Spleen (tissue), 11 donors: ENCODE results near the gene C4orf17. TPM values are rescaled to one million over a fixed set of nuclear protein-coding genes. Genes with fewer than 3 reads are reported as not detected.
"Not testable (repeated sequence)": the region's sequence is repeated elsewhere in the genome, so short reads cannot be mapped to it uniquely, and the experiment has no call there.

Experiments
- DNase-seq: peaks from one replicate; pipeline ENCODE4 v3.0.0-alpha.2; 2020
- H3K27ac ChIP-seq, 8 donors: fragments of 200-600 bp; sonication (generic) in 7 of 8; 1 replicate in 4 of 8; 2 replicates in 4 of 8; pipeline versions ENCODE4 v1.5.0 to v1.8.0; 2016 to 2021; ENCODE audit warnings: inconsistent platforms in 4 of 8, mild to moderate bottlenecking in 4 of 8, moderate library complexity in 1 of 8
- H3K27me3 ChIP-seq, 7 donors: fragments of 200-600 bp; sonication (generic) in 6 of 7; replicated peaks in 1 of 7; 1 replicate in 4 of 7; 2 replicates in 3 of 7; pipeline versions ENCODE4 v1.5.0 to v1.8.0; 2016 to 2021; ENCODE audit warnings: inconsistent platforms in 3 of 7, mild to moderate bottlenecking in 1 of 7
- H3K36me3 ChIP-seq, 6 donors: fragments of 200-600 bp; sonication (generic) in 5 of 6; 1 replicate in 4 of 6; 2 replicates in 2 of 6; pipeline versions ENCODE4 v1.5.0 to v1.8.0; 2016 to 2021; ENCODE audit warnings: inconsistent platforms in 2 of 6
- H3K4me1 ChIP-seq, 6 donors: fragments of 200-600 bp; sonication (generic) in 5 of 6; 1 replicate in 3 of 6; 2 replicates in 3 of 6; pipeline versions ENCODE4 v1.5.0 to v1.8.0; 2016 to 2021; ENCODE audit warnings: inconsistent platforms in 3 of 6
- H3K4me3 ChIP-seq, 8 donors: fragments of 200-600 bp; sonication (generic) in 7 of 8; 1 replicate in 4 of 8; 2 replicates in 4 of 8; pipeline versions ENCODE4 v1.5.0 to v1.8.0; 2016 to 2021; ENCODE audit warnings: inconsistent platforms in 4 of 8, mild to moderate bottlenecking in 4 of 8, moderate library complexity in 2 of 8
- H3K9me3 ChIP-seq, 8 donors: fragments of 200-600 bp; sonication (generic) in 7 of 8; 1 replicate in 4 of 8; 2 replicates in 4 of 8; pipeline versions ENCODE4 v1.5.0 to v1.8.0; 2016 to 2021; ENCODE audit warnings: inconsistent platforms in 4 of 8
- CTCF ChIP-seq, 11 experiments: fragments of 200-600 bp in 7 of 11; fragments of 450-650 bp in 4 of 11; sonication (generic) in 4 of 11; IDR thresholded peaks in 8 of 11; conservative IDR thresholded peaks in 3 of 11; 1 replicate in 7 of 11; 2 replicates in 4 of 11; pipeline versions ENCODE4 v1.4.0 to v1.8.0; 2016 to 2021; ENCODE audit warnings: antibody characterized with exemption in 11 of 11, inconsistent platforms in 4 of 11, mild to moderate bottlenecking in 1 of 11
- POLR2A ChIP-seq, 3 donors: fragments of 450-650 bp; IDR thresholded peaks; one replicate each; pipeline ENCODE4 v1.5.1; 2017; ENCODE audit warnings: antibody characterized with exemption in 3 of 3, mild to moderate bottlenecking in 1 of 3
- POLR2AphosphoS5 ChIP-seq, 3 donors: sonication (generic); formaldehyde crosslinking; IDR thresholded peaks; one replicate each; pipeline ENCODE4 v1.5.1; 2017; ENCODE audit warnings: antibody characterized with exemption in 3 of 3
- WGBS, 5 donors: extraction: QIAGEN DNeasy Blood & Tissue Kit in 3 of 5; methylation state at CpG; one replicate each; pipeline versions ENCODE4 v1.1.5 to v1.1.7; 2013 to 2018; 5-methylcytosine and 5-hydroxymethylcytosine counted together
- intact Hi-C: fragments of 100-400 bp; cut with DNase I; formaldehyde crosslinking; loops from one replicate; pipeline ENCODE4 v1.15.0; 2023; ENCODE audit warnings: low total_unique reads
- polyA plus RNA-seq, 3 donors: library from polyadenylated mRNA; stranded (reverse); fragments of 200-250 nt; gene quantifications; one replicate each; pipeline ENCODE4 v1.2.1, GENCODE V29; 2013
- total RNA-seq, 7 donors: library from RNA; depleted of rRNA in 3 of 7; stranded (reverse); fragments of >200 nt in 3 of 7; fragmentation: NEBNext Ultra II Directional in 4 of 7; extraction: Animal tissue kit (Norgen Biotek cat#: 25700) in 4 of 7; gene quantifications; one replicate each; pipeline versions ENCODE4 v1.1.0 to v1.2.1, GENCODE V29; 2016 to 2021
- donor health status: healthy with polysubstance abuse.
- donor health status: DM: no; HTN: no; CAD: no; lungs with moderate emphysema.
- donor health status: DM: no; HTN: no; CAD: no.
- donor health status: Bipolar disorder and iron deficiency.
- donor health status: healthy.
- donor health status: DM: no; HTN: no; CAD: no.
- donor health status: DM: yes; HTN: yes; CAD: no.

Gene C4orf17
- total and polyA plus RNA-seq, 10 donors, result not detected

- no peaks in the 10 kb centered on the region for H3K4me1 ChIP-seq
- H3K27ac ChIP-seq, result no peak overlapping the region
- WGBS, 5 donors, result 20 to 34% (median 24%) methylated on average over 6 of the region's 6 CpGs
- H3K36me3 ChIP-seq, result no peaks in the 10 kb centered on the region
- DNase-seq, result no peak
- H3K9me3 ChIP-seq, result no peaks in the 10 kb centered on the region
- intact Hi-C loops, result no loop called here
- peaks cover 0 to 6% (median 0%) of the 10 kb centered on the region in 7 donors for H3K27me3 ChIP-seq
- no peak overlapping the region for H3K4me3 ChIP-seq
- TF ChIP-seq POLR2A (IDR thresholded peaks at IDR 0.05) (no peak), POLR2AphosphoS5 (IDR thresholded peaks at IDR 0.05) (no peak), CTCF (IDR thresholded peaks at IDR 0.05 in 8 of 11, conservative IDR thresholded peaks at IDR 0.05 in 3 of 11) (no peak)
Measured at GRCh38 chr4:99518601-99519295, 7.9 kb downstream of the C4orf17 start.

- no peaks in the 10 kb centered on the region for H3K4me1 ChIP-seq
- H3K27me3 ChIP-seq, result peaks cover 0 to 4% (median 0%) of the 10 kb centered on the region in 7 donors
- peaks cover 0 to 5% (median 0%) of the 10 kb centered on the region in 8 donors for H3K9me3 ChIP-seq
- intact Hi-C loops, result no loop called here
- no peak overlapping the region for H3K27ac ChIP-seq
- TF ChIP-seq POLR2AphosphoS5 (IDR thresholded peaks at IDR 0.05) (no peak), POLR2A (IDR thresholded peaks at IDR 0.05) (no peak), CTCF (IDR thresholded peaks at IDR 0.05 in 8 of 11, conservative IDR thresholded peaks at IDR 0.05 in 3 of 11) (no peak)
- H3K36me3 ChIP-seq, result no peaks in the 10 kb centered on the region
- DNase-seq, result no peak
- no peak overlapping the region for H3K4me3 ChIP-seq
Measured at GRCh38 chr4:99529228-99529627, 18.4 kb downstream of the C4orf17 start.

GRCh38 chr4:99529956-99530355, 19.1 kb downstream of the C4orf17 start:
- H3K36me3 ChIP-seq, result no peaks in the 10 kb centered on the region
- H3K9me3 ChIP-seq, result peaks cover 0 to 8% (median 0%) of the 10 kb centered on the region in 8 donors
- H3K4me1 ChIP-seq, result no peaks in the 10 kb centered on the region
- WGBS, 5 donors, result 75 to 87% (median 77%) methylated on average over 3 of the region's 3 CpGs
- intact Hi-C loops, result no loop called here
- no peak for DNase-seq
- peaks cover 0 to 4% (median 0%) of the 10 kb centered on the region in 7 donors for H3K27me3 ChIP-seq
- TF ChIP-seq CTCF (IDR thresholded peaks at IDR 0.05 in 8 of 11, conservative IDR thresholded peaks at IDR 0.05 in 3 of 11), result no peak
- TF ChIP-seq POLR2A (IDR thresholded peaks at IDR 0.05), result no peak
- no peak for TF ChIP-seq POLR2AphosphoS5 (IDR thresholded peaks at IDR 0.05)
- H3K4me3 ChIP-seq, result no peak overlapping the region
- H3K27ac ChIP-seq, result no peak overlapping the region

GRCh38 chr4:99534699-99535098, 23.9 kb downstream of the C4orf17 start:
- DNase-seq, H3K4me1 ChIP-seq, H3K27ac ChIP-seq, H3K9me3 ChIP-seq, H3K4me3 ChIP-seq, H3K27me3 ChIP-seq, H3K36me3 ChIP-seq, intact Hi-C loops: not testable (repeated sequence)
- 84 to 94% (median 90%) methylated on average over 3 of the region's 3 CpGs for WGBS, 5 donors
